GM23338 (cell line): ENCODE data around the gene ADM2.

Experiments used
- CREB1 ChIP-seq: fragments of 250-450 bp; sonication (Bioruptor Pico); IDR thresholded peaks from 2 replicates; pipeline ENCODE4 v1.5.0; 2020; ENCODE audit warnings: low read depth, mild to moderate bottlenecking, moderate library complexity
- EZH2 ChIP-seq: fragments of 200-600 bp; sonication (generic); IDR thresholded peaks from one replicate; pipeline ENCODE4 v1.8.0; 2017; ENCODE audit warnings: antibody characterized with exemption, mild to moderate bottlenecking, low read depth; ENCODE audit not compliant: unreplicated experiment
- EZH2phosphoT487 ChIP-seq: fragments of 200-600 bp; sonication (generic); IDR thresholded peaks from one replicate; pipeline ENCODE4 v1.8.1; 2018; ENCODE audit warnings: antibody characterized with exemption; ENCODE audit not compliant: unreplicated experiment
- JUNB ChIP-seq: IDR thresholded peaks from one replicate; pipeline ENCODE4 v1.6.1; 2016; ENCODE audit warnings: antibody characterized with exemption; ENCODE audit not compliant: unreplicated experiment
- POLR2AphosphoS5 ChIP-seq: IDR thresholded peaks from 2 replicates; pipeline ENCODE4 v1.6.1; 2016; ENCODE audit warnings: antibody characterized with exemption, low read depth
- REST ChIP-seq: IDR thresholded peaks from one replicate; pipeline ENCODE4 v1.6.1; 2018; ENCODE audit warnings: antibody characterized with exemption; ENCODE audit not compliant: unreplicated experiment
- TF ChIP-seq, protein P1 (sequence below), 2 experiments: fragments of 200-600 bp in 1 of 2; sonication (generic) in 1 of 2; conservative IDR thresholded peaks; 2 replicates each; pipeline versions ENCODE4 v1.5.1 to v1.6.1; 2016 to 2017; ENCODE audit warnings: antibody characterized with exemption in 2 of 2, low read depth in 2 of 2, mild to moderate bottlenecking in 2 of 2, moderate library complexity in 1 of 2

- TF ChIP-seq, protein P1, sequence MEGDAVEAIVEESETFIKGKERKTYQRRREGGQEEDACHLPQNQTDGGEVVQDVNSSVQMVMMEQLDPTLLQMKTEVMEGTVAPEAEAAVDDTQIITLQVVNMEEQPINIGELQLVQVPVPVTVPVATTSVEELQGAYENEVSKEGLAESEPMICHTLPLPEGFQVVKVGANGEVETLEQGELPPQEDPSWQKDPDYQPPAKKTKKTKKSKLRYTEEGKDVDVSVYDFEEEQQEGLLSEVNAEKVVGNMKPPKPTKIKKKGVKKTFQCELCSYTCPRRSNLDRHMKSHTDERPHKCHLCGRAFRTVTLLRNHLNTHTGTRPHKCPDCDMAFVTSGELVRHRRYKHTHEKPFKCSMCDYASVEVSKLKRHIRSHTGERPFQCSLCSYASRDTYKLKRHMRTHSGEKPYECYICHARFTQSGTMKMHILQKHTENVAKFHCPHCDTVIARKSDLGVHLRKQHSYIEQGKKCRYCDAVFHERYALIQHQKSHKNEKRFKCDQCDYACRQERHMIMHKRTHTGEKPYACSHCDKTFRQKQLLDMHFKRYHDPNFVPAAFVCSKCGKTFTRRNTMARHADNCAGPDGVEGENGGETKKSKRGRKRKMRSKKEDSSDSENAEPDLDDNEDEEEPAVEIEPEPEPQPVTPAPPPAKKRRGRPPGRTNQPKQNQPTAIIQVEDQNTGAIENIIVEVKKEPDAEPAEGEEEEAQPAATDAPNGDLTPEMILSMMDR (conservative IDR thresholded peaks at IDR 0.05; ENCODE audit: low read depth in 2 of 2): no peak
- TF ChIP-seq EZH2phosphoT487 (no peak), JUNB (no peak), EZH2 (peak; percentile 56), CREB1 (CRISPR knock-in tag) (no peak), POLR2AphosphoS5 (0 out of 2 replicates have a peak, but pooled peaks have one; percentile 16), REST (no peak)
Observed at GRCh38 chr22:50529897-50530579, 48.7 kb downstream of the ADM2 start, which contains the start of gene TYMP.
